H9 (cell line): ENCODE data around the gene RAB3GAP2. TPM values are rescaled to one million over a fixed set of nuclear protein-coding genes. Genes with fewer than 3 reads are reported as not detected.

Experiments
- DNase-seq: peaks from one replicate; pipeline ENCODE4 v3.0.0-alpha.2; 2017
- H2AFZ ChIP-seq: one replicate; pipeline ENCODE4 v1.6.1; 2013; ENCODE audit warnings: mild to moderate bottlenecking, low read length, control low read depth, moderate library complexity
- H2AK5ac ChIP-seq: 2 replicates; pipeline ENCODE4 v1.6.1; 2013; ENCODE audit warnings: low read length, control low read depth, mixed read lengths; ENCODE audit not compliant: insufficient read length
- H2BK120ac ChIP-seq: one replicate; pipeline ENCODE4 v1.6.1; 2013; ENCODE audit warnings: low read depth, mild to moderate bottlenecking, low read length, control low read depth, inconsistent platforms; ENCODE audit not compliant: poor library complexity, severe bottlenecking
- H2BK12ac ChIP-seq: 2 replicates; pipeline ENCODE4 v1.6.1; 2013; ENCODE audit warnings: low read length, control low read depth, mixed read lengths, low read depth; ENCODE audit not compliant: insufficient read length
- H2BK15ac ChIP-seq: 2 replicates; pipeline ENCODE4 v1.6.1; 2013; ENCODE audit warnings: low read depth, low read length, control low read depth
- H2BK20ac ChIP-seq: one replicate; pipeline ENCODE4 v1.6.1; 2013; ENCODE audit warnings: low read depth, mild to moderate bottlenecking, low read length, control low read depth, inconsistent platforms; ENCODE audit not compliant: poor library complexity, severe bottlenecking
- H2BK5ac ChIP-seq: 2 replicates; pipeline ENCODE4 v1.6.1; 2013; ENCODE audit warnings: low read length, control low read depth, mixed read lengths; ENCODE audit not compliant: insufficient read length
- H3K14ac ChIP-seq: 2 replicates; pipeline ENCODE4 v1.6.1; 2013; ENCODE audit warnings: low read length, control low read depth; ENCODE audit not compliant: insufficient read depth
- H3K18ac ChIP-seq: 2 replicates; pipeline ENCODE4 v1.6.1; 2013; ENCODE audit warnings: low read depth, mild to moderate bottlenecking, mixed read lengths, low read length, control low read depth; ENCODE audit not compliant: insufficient read length
- H3K23ac ChIP-seq: 2 replicates; pipeline ENCODE4 v1.6.1; 2013; ENCODE audit warnings: low read length, control low read depth, mixed read lengths, low read depth; ENCODE audit not compliant: insufficient read length
- H3K23me2 ChIP-seq: 2 replicates; pipeline ENCODE4 v1.6.1; 2013; ENCODE audit warnings: low read depth, mild to moderate bottlenecking, mixed read lengths, low read length, control low read depth; ENCODE audit not compliant: insufficient read length, poor library complexity, severe bottlenecking
- H3K27ac ChIP-seq: 2 replicates; pipeline ENCODE4 v1.5.1; 2013; ENCODE audit warnings: low read length, control low read depth, mixed read lengths, low read depth; ENCODE audit not compliant: insufficient read length
- H3K27me3 ChIP-seq: 2 replicates; pipeline ENCODE4 v1.6.1; 2013; ENCODE audit warnings: low read length, control low read depth, inconsistent platforms; ENCODE audit not compliant: insufficient read depth
- H3K4ac ChIP-seq: 2 replicates; pipeline ENCODE4 v1.6.1; 2013; ENCODE audit warnings: low read depth, mild to moderate bottlenecking, control low read depth, inconsistent platforms, low read length, moderate library complexity
- H3K4me1 ChIP-seq: 2 replicates; pipeline ENCODE4 v1.6.1; 2013; ENCODE audit warnings: low read length, control low read depth, inconsistent platforms; ENCODE audit not compliant: insufficient read depth
- H3K4me2 ChIP-seq: 2 replicates; pipeline ENCODE4 v1.6.1; 2013; ENCODE audit warnings: low read length, control low read depth, mixed read lengths; ENCODE audit not compliant: insufficient read length, insufficient read depth
- H3K56ac ChIP-seq: 2 replicates; pipeline ENCODE4 v1.6.1; 2013; ENCODE audit warnings: low read depth, mild to moderate bottlenecking, mixed read lengths, low read length, control low read depth; ENCODE audit not compliant: insufficient read length
- H3K79me1 ChIP-seq: 2 replicates; pipeline ENCODE4 v1.6.1; 2013; ENCODE audit warnings: low read depth, mild to moderate bottlenecking, moderate library complexity, low read length, control low read depth, inconsistent platforms; ENCODE audit not compliant: insufficient read depth, poor library complexity, severe bottlenecking
- H3K79me2 ChIP-seq: 2 replicates; pipeline ENCODE4 v1.6.1; 2013; ENCODE audit warnings: low read length, control low read depth, inconsistent platforms; ENCODE audit not compliant: insufficient read depth
- H3K9ac ChIP-seq: 2 replicates; pipeline ENCODE4 v1.6.1; 2013; ENCODE audit warnings: low read length, control low read depth, mixed read lengths; ENCODE audit not compliant: insufficient read length; ENCODE audit errors: extremely low read depth
- H3K9me3 ChIP-seq: one replicate; pipeline ENCODE4 v1.6.1; 2013; ENCODE audit warnings: low read depth, low read length, inconsistent platforms; ENCODE audit not compliant: control insufficient read depth
- H3T11ph ChIP-seq: one replicate; pipeline ENCODE4 v1.6.1; 2013; ENCODE audit warnings: mild to moderate bottlenecking, low read length, control low read depth, inconsistent platforms
- H4K20me1 ChIP-seq: one replicate; pipeline ENCODE4 v1.6.1; 2013; ENCODE audit not compliant: control insufficient read depth, insufficient read length, insufficient read depth
- H4K5ac ChIP-seq: 2 replicates; pipeline ENCODE4 v1.6.1; 2013; ENCODE audit warnings: low read depth, mild to moderate bottlenecking, mixed read lengths, low read length, control low read depth; ENCODE audit not compliant: insufficient read length
- H4K8ac ChIP-seq: replicated peaks from 2 replicates; pipeline ENCODE4 v1.6.1; 2013; ENCODE audit warnings: low read length, control low read depth, mixed read lengths, low read depth; ENCODE audit not compliant: insufficient read length
- H4K91ac ChIP-seq: 2 replicates; pipeline ENCODE4 v1.6.1; 2013; ENCODE audit warnings: low read depth, mild to moderate bottlenecking, moderate library complexity, mixed read lengths, low read length, control low read depth; ENCODE audit not compliant: insufficient read length
- H3K27ac Mint-ChIP-seq, 3 experiments: 2 replicates in 2 of 3; 3 replicates in 1 of 3; pipeline ENCODE4 v1.8.0; 2020 to 2021; ENCODE audit warnings: mixed read lengths in 3 of 3, mild to moderate bottlenecking in 1 of 3, moderate library complexity in 1 of 3
- H3K27me3 Mint-ChIP-seq: 2 replicates; pipeline ENCODE4 v1.8.0; 2021; ENCODE audit warnings: low read depth, mild to moderate bottlenecking, moderate library complexity, mixed read lengths
- H3K36me3 Mint-ChIP-seq, 3 experiments: 2 replicates in 2 of 3; 3 replicates in 1 of 3; pipeline ENCODE4 v1.8.0; 2020 to 2021; ENCODE audit warnings: low read depth in 3 of 3, mixed read lengths in 3 of 3; ENCODE audit not compliant: insufficient read depth in 1 of 3
- H3K4me1 Mint-ChIP-seq, 2 experiments: 2 replicates each; pipeline ENCODE4 v1.8.0; 2020; ENCODE audit warnings: mixed read lengths in 2 of 2
- H3K4me3 Mint-ChIP-seq, 2 experiments: 2 replicates in 1 of 2; 3 replicates in 1 of 2; pipeline ENCODE4 v1.8.0; 2020 to 2021; ENCODE audit warnings: mild to moderate bottlenecking in 2 of 2, mixed read lengths in 2 of 2, moderate library complexity in 1 of 2
- H3K9me3 Mint-ChIP-seq, 2 experiments: 2 replicates in 1 of 2; 3 replicates in 1 of 2; pipeline ENCODE4 v1.8.0; 2020; ENCODE audit warnings: mild to moderate bottlenecking in 2 of 2, mixed read lengths in 2 of 2, moderate library complexity in 1 of 2
- WGBS: extraction: QIAGEN DNeasy Blood & Tissue Kit; methylation state at CpG from one replicate; pipeline ENCODE4 v1.1.7; 2013; ENCODE audit warnings: missing lambda C conversion rate, low lambda C conversion rate, mixed read lengths; ENCODE audit not compliant: insufficient read length; ENCODE audit errors: extremely low coverage; 5-methylcytosine and 5-hydroxymethylcytosine counted together
- total RNA-seq: library from RNA; stranded (reverse); gene quantifications from 2 replicates; pipeline ENCODE4 v1.2.1, GENCODE V29; 2021
- TF ChIP-seq, protein P1 (sequence below): fragments of 200-600 bp; sonication (generic); conservative IDR thresholded peaks from 3 replicates; pipeline ENCODE4 v1.8.0; 2021; ENCODE audit warnings: antibody characterized with exemption, mild to moderate bottlenecking

Gene RAB3GAP2
- total RNA-seq, 1 experiment from 2014 or later = 48.3 TPM

DNA sequence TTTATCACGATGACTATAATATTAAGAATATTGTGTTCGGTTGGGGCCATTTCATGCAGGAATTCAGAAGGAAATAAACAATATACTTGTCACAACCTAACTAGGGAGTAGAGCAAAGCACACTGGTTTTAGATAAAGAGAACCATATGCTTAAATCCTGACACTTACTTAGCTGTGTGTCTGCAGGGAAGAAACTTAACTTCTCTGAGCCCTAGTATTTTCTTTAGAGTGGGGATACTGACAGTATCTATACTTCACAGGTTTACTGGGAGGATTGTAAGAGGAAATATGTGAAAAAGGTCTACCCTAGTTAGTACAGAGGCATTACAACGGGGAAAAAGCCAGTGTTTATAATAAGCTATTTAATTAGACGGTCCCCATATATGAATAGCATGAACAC is 105.4 kb downstream of the RAB3GAP2 start:
- no peak overlapping the region for H3T11ph ChIP-seq
- no peak overlapping the region for H3K4ac ChIP-seq
- H3K14ac ChIP-seq = no peak overlapping the region
- no CpG with 5 or more reads among the region's 4 CpGs for WGBS
- H2BK15ac ChIP-seq = no peak overlapping the region
- no peak overlapping the region for H3K27ac ChIP-seq
- no peak overlapping the region for H2BK20ac ChIP-seq
- no peaks in the 10 kb centered on the region for H3K4me1 ChIP-seq
- H4K20me1 ChIP-seq = no peaks in the 10 kb centered on the region
- no peak overlapping the region for H3K9ac ChIP-seq
- H3K27ac Mint-ChIP-seq = no peak overlapping the region
- H3K36me3 Mint-ChIP-seq = peaks cover 31 to 54% (median 52%) of the 10 kb centered on the region in 3 experiments; a peak in 6 of 7 replicates
- no peaks in the 10 kb centered on the region for H3K27me3 Mint-ChIP-seq
- no peak for DNase-seq
- H2BK5ac ChIP-seq = no peak overlapping the region
- H3K23me2 ChIP-seq = no peaks in the 10 kb centered on the region
- no peak overlapping the region for H3K4me2 ChIP-seq
- no peak overlapping the region for H2BK120ac ChIP-seq
- H3K27me3 ChIP-seq = no peaks in the 10 kb centered on the region
- no peaks in the 10 kb centered on the region for H3K9me3 Mint-ChIP-seq
- no peaks in the 10 kb centered on the region for H3K79me2 ChIP-seq
- TF ChIP-seq, protein P1, sequence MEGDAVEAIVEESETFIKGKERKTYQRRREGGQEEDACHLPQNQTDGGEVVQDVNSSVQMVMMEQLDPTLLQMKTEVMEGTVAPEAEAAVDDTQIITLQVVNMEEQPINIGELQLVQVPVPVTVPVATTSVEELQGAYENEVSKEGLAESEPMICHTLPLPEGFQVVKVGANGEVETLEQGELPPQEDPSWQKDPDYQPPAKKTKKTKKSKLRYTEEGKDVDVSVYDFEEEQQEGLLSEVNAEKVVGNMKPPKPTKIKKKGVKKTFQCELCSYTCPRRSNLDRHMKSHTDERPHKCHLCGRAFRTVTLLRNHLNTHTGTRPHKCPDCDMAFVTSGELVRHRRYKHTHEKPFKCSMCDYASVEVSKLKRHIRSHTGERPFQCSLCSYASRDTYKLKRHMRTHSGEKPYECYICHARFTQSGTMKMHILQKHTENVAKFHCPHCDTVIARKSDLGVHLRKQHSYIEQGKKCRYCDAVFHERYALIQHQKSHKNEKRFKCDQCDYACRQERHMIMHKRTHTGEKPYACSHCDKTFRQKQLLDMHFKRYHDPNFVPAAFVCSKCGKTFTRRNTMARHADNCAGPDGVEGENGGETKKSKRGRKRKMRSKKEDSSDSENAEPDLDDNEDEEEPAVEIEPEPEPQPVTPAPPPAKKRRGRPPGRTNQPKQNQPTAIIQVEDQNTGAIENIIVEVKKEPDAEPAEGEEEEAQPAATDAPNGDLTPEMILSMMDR = no peak
- H3K9me3 ChIP-seq = no peaks in the 10 kb centered on the region
- H2AK5ac ChIP-seq = no peak overlapping the region
- no peak overlapping the region for H4K8ac ChIP-seq
- no peak overlapping the region for H3K56ac ChIP-seq
- H4K91ac ChIP-seq = no peak overlapping the region
- H3K18ac ChIP-seq = no peak overlapping the region
- H2AFZ ChIP-seq = no peak overlapping the region
- H3K4me1 Mint-ChIP-seq = no peaks in the 10 kb centered on the region
- no peak overlapping the region for H3K23ac ChIP-seq
- H4K5ac ChIP-seq = no peak overlapping the region
- no peak overlapping the region for H3K4me3 Mint-ChIP-seq
- H2BK12ac ChIP-seq = no peak overlapping the region
- no peaks in the 10 kb centered on the region for H3K79me1 ChIP-seq
